ENCODE data around the gene STIL. TPM values are rescaled to one million over a fixed set of nuclear protein-coding genes. Genes with fewer than 3 reads are reported as not detected.

STIL gene
- polyA plus RNA-seq, 2 of the 4 experiments (the other 2 are of a cell fraction), result 10.1 to 21.7 TPM

DNA sequence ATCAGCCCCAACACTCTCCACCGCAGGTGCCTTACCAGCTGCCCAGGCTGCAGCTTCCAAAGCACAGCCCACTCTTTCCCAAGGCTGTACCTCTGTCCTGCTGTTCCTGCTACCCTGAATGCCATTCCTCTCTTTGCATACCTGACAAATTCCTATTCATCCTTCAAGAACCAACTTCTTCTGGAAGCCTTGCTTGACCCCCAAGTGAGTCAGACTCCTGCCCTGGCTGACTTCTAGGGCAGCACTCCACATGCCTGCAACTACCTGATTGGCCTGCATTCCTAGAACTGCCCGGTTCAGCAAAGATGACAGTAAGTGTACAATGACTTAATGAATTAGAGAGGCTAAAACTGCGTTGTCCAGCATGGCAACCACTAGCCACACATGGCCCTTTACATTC is 103.3 kb downstream of the STIL start:
- no peak overlapping the region for H3K4me3 ChIP-seq
- H3K4me2 ChIP-seq, result no peak overlapping the region
- H3K27ac ChIP-seq, result no peak overlapping the region
- H3K4me1 ChIP-seq, result no peaks in the 10 kb centered on the region
- TF ChIP-seq EHF (CRISPR knock-in tag; IDR thresholded peaks at IDR 0.05) (no peak), EHMT2 (IDR thresholded peaks at IDR 0.05; ENCODE audit: low read depth) (no peak), RARB (CRISPR knock-in tag; IDR thresholded peaks at IDR 0.05) (no peak), RNF2 (IDR thresholded peaks at IDR 0.05; ENCODE audit: borderline replicate concordance, low read depth) (no peak), ZC3H11A (IDR thresholded peaks at IDR 0.05) (no peak), CHD2 (IDR thresholded peaks at IDR 0.05; ENCODE audit: low read length, partially characterized antibody) (no peak), ZNF302 (CRISPR knock-in tag; IDR thresholded peaks at IDR 0.05) (no peak), CBX2 (IDR thresholded peaks at IDR 0.05; ENCODE audit: borderline replicate concordance, low read depth) (no peak), POLR2AphosphoS2 (conservative IDR thresholded peaks at IDR 0.05; ENCODE audit: low read length) (no peak)
- TF ChIP-seq, protein P1, sequence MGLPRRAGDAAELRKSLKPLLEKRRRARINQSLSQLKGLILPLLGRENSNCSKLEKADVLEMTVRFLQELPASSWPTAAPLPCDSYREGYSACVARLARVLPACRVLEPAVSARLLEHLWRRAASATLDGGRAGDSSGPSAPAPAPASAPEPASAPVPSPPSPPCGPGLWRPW (IDR thresholded peaks at IDR 0.05), result no peak
- CTCF ChIA-PET, result interaction anchor here (1.2 kb wide), 1 partner anchor 17 kb away, joined by 4 read pairs; no protein-coding TSS in a partner anchor
- no peaks in the 10 kb centered on the region for H3K9me3 ChIP-seq
- FAIRE-seq, result no peak
- POLR2A ChIA-PET, result no interaction called here
- WGBS (ENCODE audit: missing lambda C conversion rate), result 48% methylated on average over 3 of the region's 3 CpGs
- no peak for ATAC-seq
- DNase-seq (ENCODE audit: low read depth in 1 of 2, low spot score in 1 of 2), result no peak

- H3K9me3 ChIP-seq, result no peaks in the 10 kb centered on the region
- TF ChIP-seq MAX (IDR thresholded peaks at IDR 0.05), result no peak
- no peak for TF ChIP-seq RNF2 (IDR thresholded peaks at IDR 0.05; ENCODE audit: borderline replicate concordance, low read depth)
- no peak for TF ChIP-seq JUNB (IDR thresholded peaks at IDR 0.05)
- no peak for TF ChIP-seq NFE2L2 (conservative IDR thresholded peaks at IDR 0.05; ENCODE audit: low read length)
- TF ChIP-seq EHMT2 (IDR thresholded peaks at IDR 0.05; ENCODE audit: low read depth), result no peak
- TF ChIP-seq CBX2 (IDR thresholded peaks at IDR 0.05; ENCODE audit: borderline replicate concordance, low read depth), result no peak
- TF ChIP-seq HOXB13 (CRISPR knock-in tag; IDR thresholded peaks at IDR 0.05; ENCODE audit: low read depth), result no peak
- no peak for TF ChIP-seq KDM1A (IDR thresholded peaks at IDR 0.05; ENCODE audit: low read depth)
- no peak for TF ChIP-seq NPAS2 (CRISPR knock-in tag; IDR thresholded peaks at IDR 0.05; ENCODE audit: borderline replicate concordance)
- no peak for TF ChIP-seq KDM5A (IDR thresholded peaks at IDR 0.05)
- TF ChIP-seq RCOR1 (IDR thresholded peaks at IDR 0.05; ENCODE audit: low read depth, low read length), result no peak
- TF ChIP-seq CBX8 (IDR thresholded peaks at IDR 0.05), result no peak
- no peak for TF ChIP-seq JUN (IDR thresholded peaks at IDR 0.05)
- no peak for TF ChIP-seq ZNF302 (CRISPR knock-in tag; IDR thresholded peaks at IDR 0.05)
- WGBS (ENCODE audit: missing lambda C conversion rate), result 59% methylated on average over 3 of the region's 3 CpGs
- ChIA-PET POLR2A (no interaction called here), CTCF (interaction anchor here (1.2 kb wide), 1 partner anchor 16 kb away, joined by 4 read pairs; no protein-coding TSS in a partner anchor)
- H3K4me2 ChIP-seq, result no peak overlapping the region
- H3K4me1 ChIP-seq, result no peaks in the 10 kb centered on the region
- no peak for ATAC-seq
- H3K4me3 ChIP-seq, result no peak overlapping the region
- no peak for DNase-seq (ENCODE audit: low read depth in 1 of 2, low spot score in 1 of 2)
- no peak overlapping the region for H3K27ac ChIP-seq
- no peak for FAIRE-seq
Measured at GRCh38 chr1:47209725-47210325, 104.1 kb downstream of the STIL start.

- no peak for FAIRE-seq
- TF ChIP-seq NR3C1 (IDR thresholded peaks at IDR 0.05), result no peak
- no peak for TF ChIP-seq CHD4 (IDR thresholded peaks at IDR 0.05; ENCODE audit: borderline replicate concordance)
- TF ChIP-seq CHD2 (IDR thresholded peaks at IDR 0.05; ENCODE audit: low read length, partially characterized antibody), result no peak
- no peak for TF ChIP-seq RFX5 (IDR thresholded peaks at IDR 0.05)
- no peak for TF ChIP-seq RAD21 (conservative IDR thresholded peaks at IDR 0.05 in 1 of 2, IDR thresholded peaks at IDR 0.05 in 1 of 2)
- no peak for TF ChIP-seq FOSB (CRISPR knock-in tag; IDR thresholded peaks at IDR 0.05)
- no peak for TF ChIP-seq HEYL (CRISPR knock-in tag; IDR thresholded peaks at IDR 0.05)
- no peak for TF ChIP-seq MAX (IDR thresholded peaks at IDR 0.05)
- no peak for TF ChIP-seq CTCF (IDR thresholded peaks at IDR 0.05)
- no peak for TF ChIP-seq PHF8 (IDR thresholded peaks at IDR 0.05; ENCODE audit: borderline replicate concordance, low read depth)
- TF ChIP-seq GATA3 (IDR thresholded peaks at IDR 0.05; ENCODE audit: borderline replicate concordance), result no peak
- TF ChIP-seq ELK1 (IDR thresholded peaks at IDR 0.05; ENCODE audit: low read depth, low read length), result no peak
- no peak for TF ChIP-seq MYC (IDR thresholded peaks at IDR 0.05; ENCODE audit: borderline replicate concordance, low read length)
- CTCF ChIA-PET, result no interaction called here
Measured at GRCh38 chr1:47209091-47209490, 104.9 kb downstream of the STIL start.

More at GRCh38 chr1:47209091-47209490, 104.9 kb downstream of the STIL start:
- ATAC-seq (no peak), DNase-seq (ENCODE audit: low read depth in 1 of 2, low spot score in 1 of 2) (no peak)
- no peaks in the 10 kb centered on the region for H3K4me1 ChIP-seq
- no peak overlapping the region for H3K4me2 ChIP-seq
- H3K9me3 ChIP-seq, result no peaks in the 10 kb centered on the region
- POLR2A ChIA-PET, result no interaction called here
- 49% methylated on average over 5 of the region's 8 CpGs for WGBS (ENCODE audit: missing lambda C conversion rate)
- H3K27ac ChIP-seq, result no peak overlapping the region
- no peak overlapping the region for H3K4me3 ChIP-seq

Data from A549 (cell line).